Ascending aorta (tissue), 2 donors: ENCODE results near the gene SCIMP. TPM values are rescaled to one million over a fixed set of nuclear protein-coding genes. Genes with fewer than 3 reads are reported as not detected.
"Not testable (repeated sequence)": the region's sequence is repeated elsewhere in the genome, so short reads cannot be mapped to it uniquely, and the experiment has no call there.

Source experiments
- DNase-seq, 2 donors: peaks; one replicate each; pipeline ENCODE4 v3.0.0-alpha.2; 2019; ENCODE audit warnings: low spot score in 2 of 2
- H3K27ac ChIP-seq, 2 donors: fragments of 200-600 bp; sonication (generic); one replicate each; pipeline ENCODE4 v1.5.1; 2016 to 2017; ENCODE audit warnings: mild to moderate bottlenecking in 1 of 2
- H3K27me3 ChIP-seq: fragments of 200-600 bp; sonication (generic); one replicate; pipeline ENCODE4 v1.5.1; 2017
- H3K36me3 ChIP-seq, 2 donors: fragments of 200-600 bp; sonication (generic); one replicate each; pipeline ENCODE4 v1.5.1; 2016
- H3K4me1 ChIP-seq, 2 donors: fragments of 200-600 bp; sonication (generic); one replicate each; pipeline ENCODE4 v1.5.1; 2016 to 2017; ENCODE audit warnings: mild to moderate bottlenecking in 1 of 2
- H3K4me3 ChIP-seq, 2 donors: fragments of 200-600 bp; sonication (generic); one replicate each; pipeline ENCODE4 v1.5.1; 2016 to 2017; ENCODE audit warnings: mild to moderate bottlenecking in 1 of 2
- H3K9me3 ChIP-seq, 2 donors: fragments of 200-600 bp; sonication (generic); one replicate each; pipeline ENCODE4 v1.5.1; 2016
- intact Hi-C: fragments of 100-400 bp; cut with DNase I; formaldehyde crosslinking; loops from one replicate; pipeline ENCODE4 v1.15.1; 2023
- total RNA-seq: library from RNA; depleted of rRNA; stranded (reverse); fragments of >200 nt; gene quantifications from one replicate; pipeline ENCODE4 v1.1.0, GENCODE V29; 2016
- TF ChIP-seq, protein P1 (sequence below), 3 experiments: fragments of 200-600 bp in 2 of 3; fragments of 450-650 bp in 1 of 3; sonication (generic) in 2 of 3; IDR thresholded peaks; one replicate each; pipeline ENCODE4 v1.5.1; 2016 to 2019; ENCODE audit warnings: antibody characterized with exemption in 3 of 3, mild to moderate bottlenecking in 1 of 3, moderate library complexity in 1 of 3

SCIMP gene
- total RNA-seq, 1 donor from 2014 or later, result 0.21 TPM

DNA sequence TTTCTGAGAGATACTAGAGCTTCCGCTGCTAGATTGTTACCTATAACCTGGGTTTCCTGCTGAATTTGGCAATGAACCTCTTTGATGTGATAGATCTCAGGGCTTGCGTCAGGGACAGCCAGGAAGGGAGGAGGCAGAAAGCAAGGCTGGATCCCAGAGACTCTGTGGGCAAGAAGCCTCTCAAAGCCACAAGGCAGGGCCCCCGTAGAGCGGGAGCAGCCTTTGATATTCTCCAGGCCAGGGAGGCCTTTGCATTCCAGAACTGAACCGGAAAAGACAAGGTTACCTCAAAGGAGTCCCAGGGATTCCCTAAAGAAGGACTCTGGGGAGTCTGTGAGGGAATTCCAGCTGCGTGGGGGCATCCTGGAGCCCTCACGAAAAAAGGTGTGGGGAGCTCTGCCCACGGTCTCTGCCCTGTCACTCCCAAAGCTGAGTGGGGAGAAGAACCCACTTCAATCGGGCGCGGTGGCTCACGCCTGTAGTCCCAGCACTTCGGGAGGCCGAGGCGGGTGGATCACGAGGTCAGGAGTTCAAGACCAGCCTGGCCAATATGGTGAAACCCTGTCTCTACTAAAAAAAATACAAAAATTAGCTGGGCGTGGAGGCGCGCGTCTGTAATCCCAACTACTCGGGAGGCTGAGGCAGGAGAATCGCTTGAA is 14.3 kb upstream of the SCIMP start:
- DNase-seq, result peak in 1 of 2 donors; percentile 53
- Histone ChIP-seq H3K27me3 (no peaks in the 10 kb centered on the region), H3K36me3 (no peaks in the 10 kb centered on the region), H3K9me3 (no peaks in the 10 kb centered on the region), H3K27ac (no peak overlapping the region), H3K4me3 (no peak overlapping the region), H3K4me1 (no peaks in the 10 kb centered on the region)
- intact Hi-C loops, result loop anchor here (5.0 kb wide), 1 partner anchor 188 kb away; the partner anchor contains the start of gene C1QBP
- TF ChIP-seq, protein P1, sequence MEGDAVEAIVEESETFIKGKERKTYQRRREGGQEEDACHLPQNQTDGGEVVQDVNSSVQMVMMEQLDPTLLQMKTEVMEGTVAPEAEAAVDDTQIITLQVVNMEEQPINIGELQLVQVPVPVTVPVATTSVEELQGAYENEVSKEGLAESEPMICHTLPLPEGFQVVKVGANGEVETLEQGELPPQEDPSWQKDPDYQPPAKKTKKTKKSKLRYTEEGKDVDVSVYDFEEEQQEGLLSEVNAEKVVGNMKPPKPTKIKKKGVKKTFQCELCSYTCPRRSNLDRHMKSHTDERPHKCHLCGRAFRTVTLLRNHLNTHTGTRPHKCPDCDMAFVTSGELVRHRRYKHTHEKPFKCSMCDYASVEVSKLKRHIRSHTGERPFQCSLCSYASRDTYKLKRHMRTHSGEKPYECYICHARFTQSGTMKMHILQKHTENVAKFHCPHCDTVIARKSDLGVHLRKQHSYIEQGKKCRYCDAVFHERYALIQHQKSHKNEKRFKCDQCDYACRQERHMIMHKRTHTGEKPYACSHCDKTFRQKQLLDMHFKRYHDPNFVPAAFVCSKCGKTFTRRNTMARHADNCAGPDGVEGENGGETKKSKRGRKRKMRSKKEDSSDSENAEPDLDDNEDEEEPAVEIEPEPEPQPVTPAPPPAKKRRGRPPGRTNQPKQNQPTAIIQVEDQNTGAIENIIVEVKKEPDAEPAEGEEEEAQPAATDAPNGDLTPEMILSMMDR (IDR thresholded peaks at IDR 0.05), result no peak

DNA sequence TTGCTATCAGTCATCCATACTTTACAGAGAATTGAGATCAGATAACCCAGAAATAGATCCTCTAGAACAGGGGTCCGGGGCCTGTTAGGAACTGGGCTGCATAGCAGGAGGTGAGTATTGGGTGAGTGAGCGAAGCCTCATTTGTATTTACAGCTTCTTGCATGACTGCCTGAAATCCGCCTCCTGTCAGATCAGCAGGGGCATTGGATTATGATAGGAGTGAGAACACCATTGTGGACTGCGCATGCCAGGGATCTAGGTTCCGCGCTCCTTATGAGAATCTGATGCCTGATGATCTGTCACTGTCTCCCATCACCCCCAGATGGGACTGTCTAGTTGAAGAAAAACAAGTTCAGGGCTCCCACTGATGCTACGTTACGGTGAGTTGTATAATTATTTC is 13.0 kb upstream of the SCIMP start:
- H3K4me1 ChIP-seq, result no peaks in the 10 kb centered on the region
- TF ChIP-seq, protein P1 (IDR thresholded peaks at IDR 0.05), result no peak
- peak in 1 of 2 donors; percentile 39 for DNase-seq
- H3K9me3 ChIP-seq, result no peaks in the 10 kb centered on the region
- no peaks in the 10 kb centered on the region for H3K36me3 ChIP-seq
- no peaks in the 10 kb centered on the region for H3K27me3 ChIP-seq
- intact Hi-C loops, result loop anchor here (5.0 kb wide), 1 partner anchor 190 kb away; the partner anchor contains the start of gene C1QBP
- no peak overlapping the region for H3K27ac ChIP-seq
- H3K4me3 ChIP-seq, result no peak overlapping the region

DNA sequence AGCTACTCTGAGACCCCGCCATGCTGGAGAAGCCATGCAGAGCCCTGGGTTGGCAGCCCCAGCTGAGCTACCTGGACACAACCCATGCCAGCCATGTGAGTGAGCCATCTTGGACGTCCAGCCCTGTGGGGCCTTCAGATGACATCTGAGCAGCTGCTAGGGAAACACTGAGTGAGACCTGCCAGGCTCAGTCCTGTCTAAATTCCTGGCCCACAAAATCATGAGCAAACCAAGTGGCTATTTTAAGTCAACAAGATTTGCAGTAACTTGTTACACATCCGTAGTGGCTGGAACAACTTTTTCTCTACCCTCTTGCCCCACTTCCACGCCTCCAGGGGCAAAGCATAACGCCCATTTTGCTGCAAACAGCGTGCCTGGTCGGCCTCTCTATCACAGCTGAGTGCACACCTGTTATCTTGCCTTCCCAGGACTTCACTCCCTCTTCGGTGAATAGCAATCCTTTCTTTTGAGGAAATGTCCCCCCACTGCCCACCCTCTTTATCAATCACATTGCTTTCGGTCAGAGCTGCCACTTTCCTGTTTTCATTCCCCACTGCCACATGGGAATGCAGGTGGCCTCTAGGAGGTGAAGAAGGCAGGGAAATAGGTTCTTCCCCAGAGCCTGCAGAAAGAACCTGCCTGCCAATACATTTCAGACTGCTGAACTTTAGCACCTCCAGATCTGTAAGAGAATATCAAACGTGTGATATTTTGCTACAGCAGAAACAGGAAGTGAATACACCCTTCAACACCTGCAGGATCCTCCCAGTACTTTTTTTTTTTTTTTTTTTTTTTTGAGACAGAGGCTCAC is 7.4 kb upstream of the SCIMP start:
- no peak overlapping the region for H3K27ac ChIP-seq
- no peak for DNase-seq
- intact Hi-C loops, result no loop called here
- no peaks in the 10 kb centered on the region for H3K36me3 ChIP-seq
- H3K9me3 ChIP-seq, result no peaks in the 10 kb centered on the region
- H3K27me3 ChIP-seq, result no peaks in the 10 kb centered on the region
- H3K4me3 ChIP-seq, result no peak overlapping the region
- no peaks in the 10 kb centered on the region for H3K4me1 ChIP-seq
- TF ChIP-seq, protein P1 (IDR thresholded peaks at IDR 0.05), result no peak

DNA sequence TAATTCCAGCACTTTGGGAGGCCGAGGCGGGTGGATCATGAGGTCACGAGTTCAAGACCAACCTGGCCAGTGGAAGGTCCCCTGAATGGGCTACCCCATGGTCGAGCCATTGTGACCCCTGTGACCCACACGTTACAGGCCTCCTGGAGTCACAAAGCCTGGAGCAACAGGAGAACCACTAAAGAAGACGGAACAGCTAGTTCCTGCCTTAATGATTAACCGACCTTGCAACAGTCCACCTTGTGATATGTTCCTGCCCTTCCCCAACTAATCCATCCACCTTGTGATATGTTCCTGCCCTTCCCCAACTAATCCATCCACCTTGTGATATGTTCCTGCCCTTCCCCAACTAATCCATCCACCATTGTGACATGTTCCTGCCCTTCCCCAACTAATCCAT is 5.1 kb upstream of the SCIMP start:
- H3K27ac ChIP-seq, H3K4me1 ChIP-seq, H3K4me3 ChIP-seq, intact Hi-C loops, H3K27me3 ChIP-seq, H3K36me3 ChIP-seq, DNase-seq, H3K9me3 ChIP-seq: not testable (repeated sequence)

DNA sequence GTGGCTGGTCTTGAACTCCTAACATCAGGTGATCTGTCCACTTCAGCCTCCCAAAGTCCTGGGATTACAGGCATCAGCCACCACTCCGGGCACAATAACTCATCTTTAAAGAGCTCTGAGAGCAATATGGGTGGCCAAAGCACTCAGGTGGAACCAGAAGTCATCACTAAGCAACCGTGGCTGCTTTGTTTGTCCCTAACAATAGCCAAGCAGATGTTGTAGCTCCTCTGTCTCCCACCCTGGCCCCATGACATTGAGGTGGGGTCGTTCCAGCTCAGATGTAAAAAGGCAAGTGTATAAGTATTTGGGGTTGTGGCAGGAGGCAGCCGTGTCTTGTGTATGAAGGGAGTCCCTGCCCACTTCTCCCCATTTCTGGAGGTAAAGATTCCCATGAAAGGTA is 3.7 kb upstream of the SCIMP start:
- Histone ChIP-seq H3K27me3 (no peaks in the 10 kb centered on the region), H3K4me1 (no peaks in the 10 kb centered on the region), H3K9me3 (no peaks in the 10 kb centered on the region), H3K36me3 (no peaks in the 10 kb centered on the region), H3K27ac (no peak overlapping the region), H3K4me3 (no peak overlapping the region)
- TF ChIP-seq, protein P1 (IDR thresholded peaks at IDR 0.05), result no peak
- intact Hi-C loops, result no loop called here
- no peak for DNase-seq

DNA sequence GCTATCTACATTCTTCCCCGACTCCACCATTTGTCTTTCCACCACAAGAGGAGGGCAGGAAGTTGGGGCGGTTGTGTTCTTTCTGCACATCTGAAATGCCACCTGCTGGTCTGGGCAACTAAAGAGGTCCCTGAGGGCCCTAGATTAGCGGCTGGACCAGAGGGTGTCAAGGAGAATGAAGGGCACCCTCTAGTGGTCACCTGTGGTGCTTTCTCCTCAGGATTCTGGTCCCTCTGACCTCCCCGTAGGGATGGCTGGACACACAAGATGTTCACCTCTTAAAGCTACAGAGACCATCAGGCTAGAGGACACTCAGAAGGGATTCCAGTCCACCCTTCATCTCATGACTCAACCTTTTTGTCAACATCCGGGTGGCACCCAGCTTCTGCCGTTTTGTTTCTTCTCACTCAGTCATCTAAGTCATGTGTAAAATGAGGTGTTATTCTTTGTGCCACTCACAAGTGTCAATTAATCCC is 2.9 kb upstream of the SCIMP start:
- H3K27me3 ChIP-seq, result no peaks in the 10 kb centered on the region
- H3K36me3 ChIP-seq, result no peaks in the 10 kb centered on the region
- H3K9me3 ChIP-seq, result no peaks in the 10 kb centered on the region
- TF ChIP-seq, protein P1 (IDR thresholded peaks at IDR 0.05), result peak in 2 of 3 experiments; percentile 35 to 52
- H3K4me1 ChIP-seq, result no peaks in the 10 kb centered on the region
- H3K4me3 ChIP-seq, result no peak overlapping the region
- no peak overlapping the region for H3K27ac ChIP-seq
- intact Hi-C loops, result no loop called here
- DNase-seq, result peak in 1 of 2 donors; percentile 70
